OCI-LY3 (cell line): ENCODE data around the gene WEE1.

Experiments used
- H2AFZ ChIP-seq: fragments of 200-600, 300-600 bp; shearing (Covaris generic); 2 replicates; pipeline ENCODE4 v1.6.0; 2014; ENCODE audit warnings: antibody characterized with exemption, low read depth, low read length
- H3K27ac ChIP-seq: fragments of 200-600, 300-600 bp; sonication (generic); 2 replicates; pipeline ENCODE4 v1.5.1; 2014; ENCODE audit warnings: mild to moderate bottlenecking, low read length, moderate library complexity, mixed read lengths
- H3K27me3 ChIP-seq: fragments of 200-600, 300-600 bp; sonication (generic); 2 replicates; pipeline ENCODE4 v1.6.1; 2014; ENCODE audit warnings: low read depth, low read length, mixed read lengths
- H3K36me3 ChIP-seq: fragments of 200-600, 300-600 bp; sonication (generic); replicated peaks from 2 replicates; pipeline ENCODE3; 2014; ENCODE audit warnings: low read depth, low read length, mixed read lengths
- H3K4me1 ChIP-seq: fragments of 300-600, 200-600 bp; sonication (generic); 2 replicates; pipeline ENCODE4 v1.6.1; 2014; ENCODE audit warnings: low read length, mixed read lengths
- H3K4me2 ChIP-seq: fragments of 200-600, 300-600 bp; sonication (generic); 2 replicates; pipeline ENCODE4 v1.6.1; 2014; ENCODE audit warnings: low read length, mixed read lengths
- H3K4me3 ChIP-seq: fragments of 300-600, 200-600 bp; sonication (generic); 2 replicates; pipeline ENCODE4 v1.5.1; 2014; ENCODE audit warnings: antibody characterized with exemption, mild to moderate bottlenecking, low read length, moderate library complexity
- H3K79me2 ChIP-seq: fragments of 300-600, 200-600 bp; shearing (Covaris generic); 2 replicates; pipeline ENCODE4 v1.6.1; 2014; ENCODE audit warnings: mild to moderate bottlenecking, low read length, mixed read lengths
- H3K9ac ChIP-seq: fragments of 300-600, 200-600 bp; shearing (Covaris generic); 2 replicates; pipeline ENCODE4 v1.6.0; 2014; ENCODE audit warnings: mild to moderate bottlenecking, low read length, moderate library complexity
- H3K9me3 ChIP-seq: fragments of 200-600, 300-600 bp; shearing (Covaris generic); 2 replicates; pipeline ENCODE4 v1.6.1; 2014; ENCODE audit warnings: low read length, mixed read lengths; ENCODE audit not compliant: insufficient read depth
- H4K20me1 ChIP-seq: fragments of 200-600, 300-600 bp; sonication (generic); 2 replicates; pipeline ENCODE4 v1.6.1; 2016; ENCODE audit warnings: low read length, mixed read lengths; ENCODE audit not compliant: insufficient read depth
- EZH2phosphoT487 ChIP-seq: fragments of 200-600 bp; shearing (Covaris generic); IDR thresholded peaks from 2 replicates; pipeline ENCODE4 v1.6.1; 2018; ENCODE audit warnings: antibody characterized with exemption, mixed run types, low read depth
- TF ChIP-seq, protein P1 (sequence below): fragments of 200-600, 300-600 bp; sonication (generic); IDR thresholded peaks from 2 replicates; pipeline ENCODE4 v1.5.1; 2014; ENCODE audit warnings: antibody characterized with exemption, low read length, low read depth

Gene WEE1

DNA sequence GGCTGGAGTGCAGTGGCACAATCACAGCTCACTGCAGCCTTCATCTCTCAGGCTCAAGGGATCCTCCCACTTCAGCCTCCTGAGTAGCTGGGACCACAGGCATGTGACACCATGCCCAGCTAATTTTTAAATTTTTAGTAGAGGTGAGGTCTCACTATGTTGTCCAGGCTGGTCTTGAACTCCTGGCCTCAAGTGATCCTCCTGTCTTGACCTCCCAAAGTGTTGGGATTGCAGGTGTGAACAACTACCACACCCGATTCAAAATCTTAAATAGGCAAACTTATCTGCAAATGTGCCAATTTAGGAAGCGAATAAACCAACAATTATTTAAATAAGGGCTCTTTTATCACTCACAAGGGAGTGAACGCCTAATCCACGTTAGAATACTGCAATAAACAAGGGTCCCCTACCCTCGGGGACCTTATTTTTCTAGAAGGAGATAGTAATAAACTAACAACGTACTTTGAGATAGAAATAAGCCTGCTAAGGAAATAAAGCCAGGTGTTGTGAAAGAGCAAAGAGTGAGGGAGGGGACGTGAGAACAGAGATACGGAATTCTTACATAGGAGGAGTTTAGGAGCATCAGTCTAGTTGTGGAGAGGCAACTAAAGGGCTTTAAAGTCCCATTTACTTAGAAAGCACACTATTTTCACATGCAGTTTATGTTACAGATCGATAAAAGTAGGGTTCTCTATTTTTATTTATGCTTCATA, 3.0 kb upstream of the WEE1 start:
- Histone ChIP-seq H3K36me3 (peaks cover 11% of the 10 kb centered on the region), H3K4me2 (peak overlapping the region; percentile 5; the same call in 1 of the 2 replicates), H3K79me2 (peaks cover 26% of the 10 kb centered on the region), H3K4me3 (no peak overlapping the region), H3K27me3 (no peaks in the 10 kb centered on the region), H3K9me3 (no peaks in the 10 kb centered on the region), H3K9ac (no peak overlapping the region), H4K20me1 (peaks cover 3% of the 10 kb centered on the region; the same call in 1 of the 2 replicates), H3K27ac (no peak overlapping the region), H2AFZ (no peak overlapping the region), H3K4me1 (peaks cover 56% of the 10 kb centered on the region)
- no peak for TF ChIP-seq EZH2phosphoT487
- TF ChIP-seq, protein P1, sequence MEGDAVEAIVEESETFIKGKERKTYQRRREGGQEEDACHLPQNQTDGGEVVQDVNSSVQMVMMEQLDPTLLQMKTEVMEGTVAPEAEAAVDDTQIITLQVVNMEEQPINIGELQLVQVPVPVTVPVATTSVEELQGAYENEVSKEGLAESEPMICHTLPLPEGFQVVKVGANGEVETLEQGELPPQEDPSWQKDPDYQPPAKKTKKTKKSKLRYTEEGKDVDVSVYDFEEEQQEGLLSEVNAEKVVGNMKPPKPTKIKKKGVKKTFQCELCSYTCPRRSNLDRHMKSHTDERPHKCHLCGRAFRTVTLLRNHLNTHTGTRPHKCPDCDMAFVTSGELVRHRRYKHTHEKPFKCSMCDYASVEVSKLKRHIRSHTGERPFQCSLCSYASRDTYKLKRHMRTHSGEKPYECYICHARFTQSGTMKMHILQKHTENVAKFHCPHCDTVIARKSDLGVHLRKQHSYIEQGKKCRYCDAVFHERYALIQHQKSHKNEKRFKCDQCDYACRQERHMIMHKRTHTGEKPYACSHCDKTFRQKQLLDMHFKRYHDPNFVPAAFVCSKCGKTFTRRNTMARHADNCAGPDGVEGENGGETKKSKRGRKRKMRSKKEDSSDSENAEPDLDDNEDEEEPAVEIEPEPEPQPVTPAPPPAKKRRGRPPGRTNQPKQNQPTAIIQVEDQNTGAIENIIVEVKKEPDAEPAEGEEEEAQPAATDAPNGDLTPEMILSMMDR: no peak

- no peak overlapping the region for H2AFZ ChIP-seq
- H3K27ac ChIP-seq: no peak overlapping the region
- peaks cover 10% of the 10 kb centered on the region; the same call in 1 of the 2 replicates for H4K20me1 ChIP-seq
- H3K79me2 ChIP-seq: peaks cover 34% of the 10 kb centered on the region
- no peaks in the 10 kb centered on the region for H3K9me3 ChIP-seq
- no peak overlapping the region for H3K4me3 ChIP-seq
- peaks cover 18% of the 10 kb centered on the region for H3K36me3 ChIP-seq
- TF ChIP-seq, protein P1: no peak
- TF ChIP-seq EZH2phosphoT487: no peak
- H3K9ac ChIP-seq: no peak overlapping the region
- no peaks in the 10 kb centered on the region for H3K27me3 ChIP-seq
- H3K4me2 ChIP-seq: peak overlapping the region; percentile 81
- peaks cover 49% of the 10 kb centered on the region for H3K4me1 ChIP-seq
These were observed 2.3 kb upstream of the WEE1 start for GRCh38 chr11:9571071-9571762.

DNA sequence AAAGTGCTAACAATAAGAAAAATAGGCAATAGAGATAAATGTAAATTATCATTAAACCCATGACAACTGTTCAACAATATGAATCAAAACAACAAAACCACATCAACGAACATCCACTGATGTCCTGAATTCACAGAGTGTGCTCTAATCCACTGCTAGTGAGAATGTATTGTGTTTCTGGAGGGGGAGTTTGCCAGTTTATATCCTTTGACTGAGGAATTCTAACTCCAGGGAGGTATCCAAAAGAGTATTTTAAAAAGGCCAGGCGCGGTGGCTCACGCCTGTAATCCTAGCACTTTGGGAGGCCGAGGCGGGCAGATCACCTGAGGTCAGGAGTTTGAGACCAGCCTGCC, 1.7 kb upstream of the WEE1 start:
- H3K9me3 ChIP-seq: no peaks in the 10 kb centered on the region
- peak overlapping the region; percentile 81 for H3K4me2 ChIP-seq
- no peak overlapping the region for H2AFZ ChIP-seq
- H3K36me3 ChIP-seq: peaks cover 24% of the 10 kb centered on the region
- H3K79me2 ChIP-seq: peaks cover 39% of the 10 kb centered on the region
- H4K20me1 ChIP-seq: peaks cover 12% of the 10 kb centered on the region; the same call in 1 of the 2 replicates
- H3K27ac ChIP-seq: no peak overlapping the region
- no peak overlapping the region for H3K9ac ChIP-seq
- peak overlapping the region; percentile 91 for H3K4me3 ChIP-seq
- no peaks in the 10 kb centered on the region for H3K27me3 ChIP-seq
- H3K4me1 ChIP-seq: peaks cover 43% of the 10 kb centered on the region
- TF ChIP-seq, protein P1: no peak
- TF ChIP-seq EZH2phosphoT487: no peak

GRCh38 chr11:9573775-9574621, 528 bp downstream of the WEE1 start:
- peaks cover 61% of the 10 kb centered on the region for H3K79me2 ChIP-seq
- no peaks in the 10 kb centered on the region for H3K27me3 ChIP-seq
- H3K9ac ChIP-seq: peak overlapping the region; percentile 89
- TF ChIP-seq, protein P1: no peak
- TF ChIP-seq EZH2phosphoT487: no peak
- H2AFZ ChIP-seq: no peak overlapping the region
- peak overlapping the region; percentile 95 for H3K4me3 ChIP-seq
- peaks cover 30% of the 10 kb centered on the region for H4K20me1 ChIP-seq
- H3K36me3 ChIP-seq: peaks cover 43% of the 10 kb centered on the region
- H3K4me1 ChIP-seq: peaks cover 52% of the 10 kb centered on the region
- H3K4me2 ChIP-seq: peak overlapping the region; percentile 91
- no peaks in the 10 kb centered on the region for H3K9me3 ChIP-seq
- peak overlapping the region; percentile 77 for H3K27ac ChIP-seq
